Measurements from ENCODE around the gene ARPC5L.

- TF ChIP-seq, protein P1, sequence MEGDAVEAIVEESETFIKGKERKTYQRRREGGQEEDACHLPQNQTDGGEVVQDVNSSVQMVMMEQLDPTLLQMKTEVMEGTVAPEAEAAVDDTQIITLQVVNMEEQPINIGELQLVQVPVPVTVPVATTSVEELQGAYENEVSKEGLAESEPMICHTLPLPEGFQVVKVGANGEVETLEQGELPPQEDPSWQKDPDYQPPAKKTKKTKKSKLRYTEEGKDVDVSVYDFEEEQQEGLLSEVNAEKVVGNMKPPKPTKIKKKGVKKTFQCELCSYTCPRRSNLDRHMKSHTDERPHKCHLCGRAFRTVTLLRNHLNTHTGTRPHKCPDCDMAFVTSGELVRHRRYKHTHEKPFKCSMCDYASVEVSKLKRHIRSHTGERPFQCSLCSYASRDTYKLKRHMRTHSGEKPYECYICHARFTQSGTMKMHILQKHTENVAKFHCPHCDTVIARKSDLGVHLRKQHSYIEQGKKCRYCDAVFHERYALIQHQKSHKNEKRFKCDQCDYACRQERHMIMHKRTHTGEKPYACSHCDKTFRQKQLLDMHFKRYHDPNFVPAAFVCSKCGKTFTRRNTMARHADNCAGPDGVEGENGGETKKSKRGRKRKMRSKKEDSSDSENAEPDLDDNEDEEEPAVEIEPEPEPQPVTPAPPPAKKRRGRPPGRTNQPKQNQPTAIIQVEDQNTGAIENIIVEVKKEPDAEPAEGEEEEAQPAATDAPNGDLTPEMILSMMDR (conservative IDR thresholded peaks at IDR 0.05; ENCODE audit: low read depth, low read length) = no peak
- TF ChIP-seq EZH2 (IDR thresholded peaks at IDR 0.05; ENCODE audit: borderline replicate concordance, low read depth, low read length, poor library complexity, severe bottlenecking) = no peak
Observed at GRCh38 chr9:124869986-124870560, 8.1 kb downstream of the ARPC5L start.
